Natural killer cell (primary cell): ENCODE data around the gene TKFC. TPM values are rescaled to one million over a fixed set of nuclear protein-coding genes. Genes with fewer than 3 reads are reported as not detected.

ENCODE experiments used
- ATAC-seq, 3 donors: fragments of 150-1000 bp in 2 of 3; fragments of 200-7000 bp in 1 of 3; cut with Tn5 transposase; 1 replicate in 1 of 3; 2 replicates in 2 of 3; pipeline ENCODE4 v1.10.0; 2021; ENCODE audit warnings: mild to moderate bottlenecking in 2 of 3, moderate library complexity in 2 of 3
- DNase-seq, 2 donors: peaks; one replicate each; pipeline versions ENCODE4 v3.0.0 to v3.0.0-alpha.2; 2013 to 2021; ENCODE audit warnings: mixed read lengths in 1 of 2
- H3K27ac ChIP-seq: one replicate; pipeline ENCODE4 v1.5.1; 2013; ENCODE audit warnings: mild to moderate bottlenecking, low read length
- H3K27me3 ChIP-seq: one replicate; pipeline ENCODE4 v1.6.1; 2013; ENCODE audit warnings: low read length; ENCODE audit not compliant: control insufficient read depth, insufficient read depth
- H3K36me3 ChIP-seq: one replicate; pipeline ENCODE4 v1.6.1; 2013; ENCODE audit warnings: low read length; ENCODE audit not compliant: control insufficient read depth, insufficient read depth
- H3K4me1 ChIP-seq: one replicate; pipeline ENCODE4 v1.6.1; 2013; ENCODE audit warnings: low read length; ENCODE audit not compliant: control insufficient read depth, insufficient read depth
- H3K4me3 ChIP-seq: one replicate; pipeline ENCODE4 v1.5.1; 2013; ENCODE audit warnings: low read length
- H3K9me3 ChIP-seq: one replicate; pipeline ENCODE4 v1.6.1; 2013; ENCODE audit warnings: low read length; ENCODE audit not compliant: control insufficient read depth, insufficient read depth
- H3K27ac Mint-ChIP-seq, 2 donors: one replicate each; pipeline ENCODE4 v1.8.0; 2022; ENCODE audit warnings: mild to moderate bottlenecking in 2 of 2, mixed read lengths in 2 of 2, moderate library complexity in 1 of 2
- H3K27me3 Mint-ChIP-seq, 2 donors: one replicate each; pipeline ENCODE4 v1.8.0; 2022; ENCODE audit warnings: low read depth in 2 of 2, mixed read lengths in 2 of 2
- H3K36me3 Mint-ChIP-seq: one replicate; pipeline ENCODE4 v1.8.0; 2022; ENCODE audit warnings: mixed read lengths
- H3K4me1 Mint-ChIP-seq, 2 donors: one replicate each; pipeline ENCODE4 v1.8.0; 2022; ENCODE audit warnings: mixed read lengths in 2 of 2
- H3K4me3 Mint-ChIP-seq: one replicate; pipeline ENCODE4 v1.8.0; 2022; ENCODE audit warnings: mild to moderate bottlenecking, moderate library complexity, mixed read lengths
- H3K9me3 Mint-ChIP-seq, 2 donors: one replicate each; pipeline ENCODE4 v1.8.0; 2022; ENCODE audit warnings: mixed read lengths in 2 of 2
- CTCF ChIP-seq: fragments of 200-600 bp; IDR thresholded peaks from one replicate; pipeline ENCODE4 v1.8.0; 2022; ENCODE audit warnings: antibody characterized with exemption
- WGBS: methylation state at CpG from one replicate; pipeline ENCODE4 v1.1.7; 2013; ENCODE audit warnings: missing lambda C conversion rate; ENCODE audit not compliant: insufficient coverage; 5-methylcytosine and 5-hydroxymethylcytosine counted together
- intact Hi-C: fragments of 100-400 bp; cut with micrococcal nuclease; formaldehyde crosslinking; loops from one replicate; pipeline ENCODE4 v1.14.2; 2022
- total RNA-seq, 4 donors: library from RNA; stranded (reverse); fragments of 120-200 nt in 1 of 4; gene quantifications; one replicate each; pipeline versions ENCODE4 v1.2.3 to v1.2.4, GENCODE V29; 2013 to 2022

TKFC gene
- total RNA-seq, 3 donors from 2014 or later (not counting 1 experiment from before 2014, with no cell fraction given): 32.9 to 54.8 (median 38.6) TPM

GRCh38 chr11:61337706-61338470 lies 4.9 kb downstream of the TKFC start:
- peaks cover 7 to 19% of the 10 kb centered on the region in 2 donors for H3K4me1 Mint-ChIP-seq
- H3K9me3 Mint-ChIP-seq: no peaks in the 10 kb centered on the region
- H3K27ac Mint-ChIP-seq: no peak overlapping the region
- Histone ChIP-seq H3K4me3 (no peak overlapping the region), H3K27ac (no peak overlapping the region), H3K36me3 (peaks cover 3% of the 10 kb centered on the region), H3K9me3 (no peaks in the 10 kb centered on the region), H3K27me3 (no peaks in the 10 kb centered on the region), H3K4me1 (peaks cover 21% of the 10 kb centered on the region)
- H3K36me3 Mint-ChIP-seq: no peaks in the 10 kb centered on the region
- no peak overlapping the region for H3K4me3 Mint-ChIP-seq
- no peaks in the 10 kb centered on the region for H3K27me3 Mint-ChIP-seq
- 95% methylated on average over 15 of the region's 15 CpGs for WGBS
- no peak for TF ChIP-seq CTCF
- intact Hi-C loops: loop anchor here (2.0 to 5.0 kb wide), 2 partner anchors 55 to 99 kb away; partner anchors contain the start of gene TMEM216
- ATAC-seq (no peak), DNase-seq (no peak)

- intact Hi-C loops: loop anchor here (5.0 kb wide), 1 partner anchor 98 kb away; no protein-coding TSS in a partner anchor
Observed at GRCh38 chr11:61338783-61339489, 5.9 kb downstream of the TKFC start.

GRCh38 chr11:61339490-61339878 lies 6.5 kb downstream of the TKFC start:
- H3K36me3 ChIP-seq: peaks cover 3% of the 10 kb centered on the region
- peaks cover 10% of the 10 kb centered on the region for H3K4me1 ChIP-seq
- intact Hi-C loops: loop anchor here (5.0 kb wide), 1 partner anchor 98 kb away; no protein-coding TSS in a partner anchor
- no peaks in the 10 kb centered on the region for H3K9me3 ChIP-seq
- no peak overlapping the region for H3K4me3 ChIP-seq
- H3K27me3 Mint-ChIP-seq: no peaks in the 10 kb centered on the region
- no peaks in the 10 kb centered on the region for H3K27me3 ChIP-seq
- H3K4me3 Mint-ChIP-seq: no peak overlapping the region
- TF ChIP-seq CTCF: no peak
- H3K9me3 Mint-ChIP-seq: no peaks in the 10 kb centered on the region
- WGBS: 94% methylated on average over 4 of the region's 4 CpGs
- no peak for DNase-seq
- H3K4me1 Mint-ChIP-seq: peaks cover 0 to 7% of the 10 kb centered on the region in 2 donors
- no peak overlapping the region for H3K27ac ChIP-seq
- ATAC-seq: no peak
- H3K27ac Mint-ChIP-seq: no peak overlapping the region
- H3K36me3 Mint-ChIP-seq: no peaks in the 10 kb centered on the region

More at GRCh38 chr11:61338783-61339489, 5.9 kb downstream of the TKFC start:
- H3K27ac ChIP-seq: no peak overlapping the region
- Mint-ChIP-seq H3K9me3 (no peaks in the 10 kb centered on the region), H3K27ac (no peak overlapping the region), H3K36me3 (no peaks in the 10 kb centered on the region), H3K27me3 (no peaks in the 10 kb centered on the region), H3K4me1 (peaks cover 0 to 10% of the 10 kb centered on the region in 2 donors), H3K4me3 (no peak overlapping the region)
- TF ChIP-seq CTCF: no peak
- DNase-seq: no peak
- H3K4me3 ChIP-seq: no peak overlapping the region
- peaks cover 3% of the 10 kb centered on the region for H3K36me3 ChIP-seq
- no peak for ATAC-seq
- no peaks in the 10 kb centered on the region for H3K9me3 ChIP-seq
- peaks cover 13% of the 10 kb centered on the region for H3K4me1 ChIP-seq
- H3K27me3 ChIP-seq: no peaks in the 10 kb centered on the region
- WGBS: 93% methylated on average over 26 of the region's 26 CpGs
